Measurements from ENCODE around the gene CUEDC1.
A peak's percentile ranks its signal among the peaks of the same experiment; 100 is the strongest.

CUEDC1 gene

GRCh38 chr17:57873261-57874057 lies 81.8 kb downstream of the CUEDC1 start:
- peak overlapping the region; percentile 86 for H3K4me2 ChIP-seq (ENCODE audit: low read length)
- peak overlapping the region; percentile 78 for H3K9ac ChIP-seq (ENCODE audit: low read depth, low read length)
- peaks cover 68% of the 10 kb centered on the region for H3K4me1 ChIP-seq (ENCODE audit: control insufficient read depth, insufficient read depth, low read length)
- H3K27me3 ChIP-seq (ENCODE audit: control insufficient read depth, insufficient read depth, low read length), result no peaks in the 10 kb centered on the region
- H3K36me3 ChIP-seq (ENCODE audit: insufficient read depth, low read length), result peaks cover 61% of the 10 kb centered on the region
- H3K4me3 ChIP-seq (ENCODE audit: low read length), result no peak overlapping the region
- no peaks in the 10 kb centered on the region for H3K9me3 ChIP-seq (replicated peaks; ENCODE audit: low read length)

- Histone ChIP-seq H3K9ac (ENCODE audit: low read depth, low read length) (no peak overlapping the region), H3K4me3 (ENCODE audit: low read length) (no peak overlapping the region), H3K4me2 (ENCODE audit: low read length) (no peak overlapping the region), H3K27me3 (ENCODE audit: control insufficient read depth, insufficient read depth, low read length) (no peaks in the 10 kb centered on the region), H3K9me3 (replicated peaks; ENCODE audit: low read length) (no peaks in the 10 kb centered on the region), H3K36me3 (ENCODE audit: insufficient read depth, low read length) (peaks cover 57% of the 10 kb centered on the region), H3K4me1 (ENCODE audit: control insufficient read depth, insufficient read depth, low read length) (peaks cover 70% of the 10 kb centered on the region)
These were observed 82.7 kb downstream of the CUEDC1 start for GRCh38 chr17:57872536-57872935.

- no peaks in the 10 kb centered on the region for H3K27me3 ChIP-seq (ENCODE audit: control insufficient read depth, insufficient read depth, low read length)
- H3K4me1 ChIP-seq (ENCODE audit: control insufficient read depth, insufficient read depth, low read length), result peaks cover 71% of the 10 kb centered on the region
- H3K9ac ChIP-seq (ENCODE audit: low read depth, low read length), result no peak overlapping the region
These were observed 83.3 kb downstream of the CUEDC1 start for GRCh38 chr17:57871863-57872262.

GRCh38 chr17:57871155-57871554 lies 84.1 kb downstream of the CUEDC1 start:
- H3K27me3 ChIP-seq (ENCODE audit: control insufficient read depth, insufficient read depth, low read length), result no peaks in the 10 kb centered on the region
- no peak overlapping the region for H3K4me3 ChIP-seq (ENCODE audit: low read length)
- H3K4me1 ChIP-seq (ENCODE audit: control insufficient read depth, insufficient read depth, low read length), result peaks cover 64% of the 10 kb centered on the region
- H3K9me3 ChIP-seq (replicated peaks; ENCODE audit: low read length), result no peaks in the 10 kb centered on the region
- H3K36me3 ChIP-seq (ENCODE audit: insufficient read depth, low read length), result peaks cover 52% of the 10 kb centered on the region
- H3K9ac ChIP-seq (ENCODE audit: low read depth, low read length), result no peak overlapping the region
- no peak overlapping the region for H3K4me2 ChIP-seq (ENCODE audit: low read length)

More at GRCh38 chr17:57871863-57872262, 83.3 kb downstream of the CUEDC1 start:
- Histone ChIP-seq H3K9me3 (replicated peaks; ENCODE audit: low read length) (no peaks in the 10 kb centered on the region), H3K4me3 (ENCODE audit: low read length) (no peak overlapping the region), H3K36me3 (ENCODE audit: insufficient read depth, low read length) (peaks cover 55% of the 10 kb centered on the region), H3K4me2 (ENCODE audit: low read length) (no peak overlapping the region)

GRCh38 chr17:57870283-57870635 lies 85.0 kb downstream of the CUEDC1 start:
- no peak overlapping the region for H3K4me2 ChIP-seq (ENCODE audit: low read length)
- H3K9me3 ChIP-seq (replicated peaks; ENCODE audit: low read length), result no peaks in the 10 kb centered on the region
- H3K27me3 ChIP-seq (ENCODE audit: control insufficient read depth, insufficient read depth, low read length), result no peaks in the 10 kb centered on the region
- peaks cover 57% of the 10 kb centered on the region for H3K4me1 ChIP-seq (ENCODE audit: control insufficient read depth, insufficient read depth, low read length)
- H3K9ac ChIP-seq (ENCODE audit: low read depth, low read length), result no peak overlapping the region
- H3K36me3 ChIP-seq (ENCODE audit: insufficient read depth, low read length), result peaks cover 54% of the 10 kb centered on the region
- no peak overlapping the region for H3K4me3 ChIP-seq (ENCODE audit: low read length)

- no peaks in the 10 kb centered on the region for H3K27me3 ChIP-seq (ENCODE audit: control insufficient read depth, insufficient read depth, low read length)
- H3K4me3 ChIP-seq (ENCODE audit: low read length), result no peak overlapping the region
- H3K4me2 ChIP-seq (ENCODE audit: low read length), result no peak overlapping the region
- H3K9me3 ChIP-seq (replicated peaks; ENCODE audit: low read length), result no peaks in the 10 kb centered on the region
- H3K4me1 ChIP-seq (ENCODE audit: control insufficient read depth, insufficient read depth, low read length), result peaks cover 52% of the 10 kb centered on the region
- no peak overlapping the region for H3K9ac ChIP-seq (ENCODE audit: low read depth, low read length)
- H3K36me3 ChIP-seq (ENCODE audit: insufficient read depth, low read length), result peaks cover 58% of the 10 kb centered on the region
These were observed 85.5 kb downstream of the CUEDC1 start for GRCh38 chr17:57869617-57870282.

- H3K27me3 ChIP-seq (ENCODE audit: control insufficient read depth, insufficient read depth, low read length), result no peaks in the 10 kb centered on the region
- no peak overlapping the region for H3K4me3 ChIP-seq (ENCODE audit: low read length)
- H3K4me2 ChIP-seq (ENCODE audit: low read length), result no peak overlapping the region
- no peaks in the 10 kb centered on the region for H3K9me3 ChIP-seq (replicated peaks; ENCODE audit: low read length)
- peaks cover 46% of the 10 kb centered on the region for H3K4me1 ChIP-seq (ENCODE audit: control insufficient read depth, insufficient read depth, low read length)
- peaks cover 62% of the 10 kb centered on the region for H3K36me3 ChIP-seq (ENCODE audit: insufficient read depth, low read length)
- H3K9ac ChIP-seq (ENCODE audit: low read depth, low read length), result no peak overlapping the region
These were observed 86.1 kb downstream of the CUEDC1 start for GRCh38 chr17:57868910-57869616.

- Histone ChIP-seq H3K9me3 (replicated peaks; ENCODE audit: low read length) (no peaks in the 10 kb centered on the region), H3K9ac (ENCODE audit: low read depth, low read length) (peak overlapping the region; percentile 18), H3K4me2 (ENCODE audit: low read length) (peak overlapping the region; percentile 45), H3K4me3 (ENCODE audit: low read length) (peak overlapping the region; percentile 16), H3K27me3 (ENCODE audit: control insufficient read depth, insufficient read depth, low read length) (no peaks in the 10 kb centered on the region), H3K36me3 (ENCODE audit: insufficient read depth, low read length) (peaks cover 54% of the 10 kb centered on the region), H3K4me1 (ENCODE audit: control insufficient read depth, insufficient read depth, low read length) (peaks cover 38% of the 10 kb centered on the region)
These were observed 87.0 kb downstream of the CUEDC1 start for GRCh38 chr17:57868007-57868909.

- H3K4me2 ChIP-seq (ENCODE audit: low read length), result no peak overlapping the region
- no peak overlapping the region for H3K4me3 ChIP-seq (ENCODE audit: low read length)
- H3K36me3 ChIP-seq (ENCODE audit: insufficient read depth, low read length), result peaks cover 48% of the 10 kb centered on the region
- H3K9ac ChIP-seq (ENCODE audit: low read depth, low read length), result no peak overlapping the region
- H3K4me1 ChIP-seq (ENCODE audit: control insufficient read depth, insufficient read depth, low read length), result peaks cover 40% of the 10 kb centered on the region
- H3K27me3 ChIP-seq (ENCODE audit: control insufficient read depth, insufficient read depth, low read length), result no peaks in the 10 kb centered on the region
- H3K9me3 ChIP-seq (replicated peaks; ENCODE audit: low read length), result no peaks in the 10 kb centered on the region
These were observed 88.1 kb downstream of the CUEDC1 start for GRCh38 chr17:57867126-57867525.

GRCh38 chr17:57866723-57867122 lies 88.5 kb downstream of the CUEDC1 start:
- Histone ChIP-seq H3K9ac (ENCODE audit: low read depth, low read length) (no peak overlapping the region), H3K4me3 (ENCODE audit: low read length) (no peak overlapping the region), H3K27me3 (ENCODE audit: control insufficient read depth, insufficient read depth, low read length) (no peaks in the 10 kb centered on the region), H3K4me1 (ENCODE audit: control insufficient read depth, insufficient read depth, low read length) (peaks cover 44% of the 10 kb centered on the region), H3K36me3 (ENCODE audit: insufficient read depth, low read length) (peaks cover 45% of the 10 kb centered on the region), H3K9me3 (replicated peaks; ENCODE audit: low read length) (no peaks in the 10 kb centered on the region), H3K4me2 (ENCODE audit: low read length) (no peak overlapping the region)

- Histone ChIP-seq H3K36me3 (ENCODE audit: insufficient read depth, low read length) (peaks cover 45% of the 10 kb centered on the region), H3K4me1 (ENCODE audit: control insufficient read depth, insufficient read depth, low read length) (peaks cover 48% of the 10 kb centered on the region), H3K9ac (ENCODE audit: low read depth, low read length) (no peak overlapping the region), H3K4me2 (ENCODE audit: low read length) (no peak overlapping the region), H3K4me3 (ENCODE audit: low read length) (no peak overlapping the region), H3K27me3 (ENCODE audit: control insufficient read depth, insufficient read depth, low read length) (no peaks in the 10 kb centered on the region), H3K9me3 (replicated peaks; ENCODE audit: low read length) (no peaks in the 10 kb centered on the region)
These were observed 88.9 kb downstream of the CUEDC1 start for GRCh38 chr17:57866319-57866718.

Measured in skeletal muscle satellite cell (primary cell).